Suprapubic skin (tissue), 4 donors: ENCODE results near the gene TBC1D5.

Experiments used
- CTCF ChIP-seq, 2 donors: fragments of 200-600 bp in 1 of 2; fragments of 450-650 bp in 1 of 2; sonication (generic) in 1 of 2; IDR thresholded peaks; one replicate each; pipeline ENCODE4 v1.5.1; 2016 to 2019; ENCODE audit warnings: antibody characterized with exemption in 2 of 2, mild to moderate bottlenecking in 1 of 2, moderate library complexity in 1 of 2
- EP300 ChIP-seq: sonication (generic); formaldehyde crosslinking; IDR thresholded peaks from one replicate; pipeline ENCODE4 v1.6.1; 2017; ENCODE audit warnings: antibody characterized with exemption
- POLR2A ChIP-seq, 2 donors: fragments of 450-650 bp; IDR thresholded peaks; one replicate each; pipeline ENCODE4 v1.6.1; 2017; ENCODE audit warnings: antibody characterized with exemption in 2 of 2, mild to moderate bottlenecking in 2 of 2, moderate library complexity in 2 of 2
- POLR2AphosphoS5 ChIP-seq, 3 donors: sonication (generic); formaldehyde crosslinking; IDR thresholded peaks; one replicate each; pipeline ENCODE4 v1.6.1; 2017; ENCODE audit warnings: antibody characterized with exemption in 3 of 3

GRCh38 chr3:17430582-17430981, 311.8 kb downstream of the TBC1D5 start:
- no peak for TF ChIP-seq CTCF (IDR thresholded peaks at IDR 0.05)
- TF ChIP-seq POLR2A (IDR thresholded peaks at IDR 0.05), result no peak
- TF ChIP-seq POLR2AphosphoS5 (IDR thresholded peaks at IDR 0.05), result no peak
- TF ChIP-seq EP300, result no peak
